ENCODE data around the gene AQP11.
"Not testable (repeated sequence)": the region's sequence is repeated elsewhere in the genome, so short reads cannot be mapped to it uniquely, and the experiment has no call there.

AQP11 gene, protein sequence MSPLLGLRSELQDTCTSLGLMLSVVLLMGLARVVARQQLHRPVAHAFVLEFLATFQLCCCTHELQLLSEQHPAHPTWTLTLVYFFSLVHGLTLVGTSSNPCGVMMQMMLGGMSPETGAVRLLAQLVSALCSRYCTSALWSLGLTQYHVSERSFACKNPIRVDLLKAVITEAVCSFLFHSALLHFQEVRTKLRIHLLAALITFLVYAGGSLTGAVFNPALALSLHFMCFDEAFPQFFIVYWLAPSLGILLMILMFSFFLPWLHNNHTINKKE

DNA sequence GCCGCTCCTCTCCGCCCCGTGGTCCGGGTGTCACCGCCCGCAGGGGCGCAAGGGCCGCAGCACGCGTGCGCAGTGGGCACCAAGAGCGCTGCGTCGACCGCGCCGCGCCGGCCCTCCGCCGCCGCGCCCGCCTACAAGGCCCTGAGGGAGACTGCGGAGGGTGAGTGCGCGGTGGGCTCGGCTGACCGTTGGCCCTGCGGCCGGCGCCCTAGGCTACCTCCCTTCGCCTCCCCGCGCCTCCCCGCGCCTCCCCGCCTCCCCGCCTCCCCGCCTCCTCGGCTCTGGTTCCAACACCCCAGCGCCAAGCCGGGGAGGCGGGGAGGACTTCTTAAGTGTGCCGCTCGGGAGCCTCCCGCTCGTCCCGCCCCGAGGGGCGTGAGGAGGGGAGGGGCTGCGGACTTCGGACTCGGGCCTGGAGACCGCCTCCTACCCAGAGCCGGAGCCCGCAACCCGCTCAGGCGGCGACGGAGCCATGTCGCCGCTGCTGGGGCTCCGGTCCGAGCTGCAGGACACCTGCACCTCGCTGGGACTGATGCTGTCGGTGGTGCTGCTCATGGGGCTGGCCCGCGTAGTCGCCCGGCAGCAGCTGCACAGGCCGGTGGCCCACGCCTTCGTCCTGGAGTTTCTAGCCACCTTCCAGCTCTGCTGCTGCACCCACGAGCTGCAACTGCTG lies at the start of gene AQP11:
Gene AQP11 (plus strand): TSS at position 433 of the 673 bp plus-strand sequence. CDS start 40 bp downstream, at position 473.
- DNase-seq: no peak

DNA sequence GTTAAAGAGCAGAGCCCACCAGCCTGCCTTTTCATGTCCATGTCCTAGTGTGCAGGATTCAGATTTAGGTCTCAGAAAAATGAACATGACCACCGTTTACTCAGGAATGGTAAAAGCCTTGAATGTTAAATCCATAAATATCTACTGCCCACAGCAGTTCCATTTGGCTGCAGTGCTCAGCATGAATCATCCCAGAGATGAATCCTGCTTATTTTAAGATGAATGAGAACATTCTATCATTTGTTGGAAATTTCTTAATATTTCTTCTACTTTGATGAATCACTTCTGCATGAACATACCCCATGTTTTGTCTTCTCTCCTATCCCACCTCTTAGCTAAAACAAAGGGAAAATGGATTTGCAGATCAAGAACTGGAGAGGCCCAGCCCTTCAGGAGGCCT lies 47.5 kb upstream of the AQP11 start:
- no peak for DNase-seq

DNA sequence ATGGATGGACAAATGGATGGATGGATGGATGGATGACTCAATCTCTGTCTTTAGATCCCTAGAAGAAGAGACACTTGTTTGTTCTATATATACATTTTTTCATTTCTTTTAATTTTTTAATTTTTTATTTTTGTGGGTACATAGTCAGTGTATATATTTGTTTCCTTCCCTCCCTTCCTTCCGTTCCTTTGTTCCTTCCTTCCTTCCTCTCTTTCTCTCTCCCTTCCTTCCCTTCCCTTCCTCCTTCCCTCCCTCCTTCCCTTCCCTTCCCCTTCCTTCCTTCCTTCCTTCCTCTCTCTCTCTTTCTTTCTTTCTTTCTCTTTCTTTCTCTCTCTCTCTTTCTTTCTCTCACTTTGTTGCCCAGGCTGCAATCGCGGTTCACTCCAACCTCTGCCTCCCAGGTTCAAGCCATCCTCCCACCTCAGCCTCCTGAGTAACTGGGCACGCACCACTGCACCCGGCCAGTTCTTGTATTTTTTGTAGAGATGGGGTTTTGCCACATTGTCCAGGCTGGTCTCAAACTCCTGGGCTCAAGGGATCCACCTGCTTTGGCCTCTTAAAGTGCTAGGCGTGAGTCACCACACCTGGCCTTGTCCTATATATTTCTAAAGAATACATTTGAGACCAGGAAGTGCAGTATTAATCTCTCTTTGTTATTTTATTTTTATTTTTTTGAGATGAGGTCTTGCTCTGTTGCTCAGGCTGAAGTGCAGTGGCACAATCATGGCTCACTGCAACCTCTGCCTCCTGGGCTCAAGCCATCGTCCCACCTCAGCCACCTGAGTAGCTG lies 42.5 kb upstream of the AQP11 start:
- DNase-seq: no peak

DNA sequence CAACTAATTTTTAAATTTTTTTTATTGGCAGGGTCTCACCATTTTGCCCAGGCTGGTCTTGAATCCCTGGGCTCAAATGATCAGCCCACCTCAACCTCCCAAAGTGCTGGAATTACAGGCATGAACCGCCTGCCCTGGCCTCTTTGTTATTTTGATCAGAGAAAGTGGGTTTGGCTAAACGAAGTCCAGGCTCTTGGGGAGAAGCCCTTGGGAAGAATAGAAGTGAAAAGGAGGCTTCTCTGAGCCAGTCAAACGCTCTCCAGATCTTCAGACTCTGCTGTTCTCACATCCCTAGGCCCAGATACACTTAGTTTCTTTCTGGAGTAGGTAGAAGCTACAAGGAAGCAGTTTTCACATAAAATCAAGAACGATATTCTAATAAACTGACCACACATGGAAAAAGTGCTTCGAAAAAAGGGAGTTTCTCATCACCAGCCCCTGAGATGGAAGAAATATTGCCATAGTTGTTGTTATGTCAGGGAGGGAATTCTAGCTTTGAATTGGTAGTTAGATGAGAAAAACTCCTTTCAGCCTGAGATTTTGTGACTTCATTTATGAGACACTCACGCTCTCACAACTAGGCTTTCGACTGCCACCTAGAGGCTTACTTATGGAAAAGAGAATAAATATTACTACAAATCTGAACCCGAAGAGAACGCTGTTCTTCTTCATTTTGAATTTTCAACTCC lies 41.7 kb upstream of the AQP11 start:
- DNase-seq: no peak

DNA sequence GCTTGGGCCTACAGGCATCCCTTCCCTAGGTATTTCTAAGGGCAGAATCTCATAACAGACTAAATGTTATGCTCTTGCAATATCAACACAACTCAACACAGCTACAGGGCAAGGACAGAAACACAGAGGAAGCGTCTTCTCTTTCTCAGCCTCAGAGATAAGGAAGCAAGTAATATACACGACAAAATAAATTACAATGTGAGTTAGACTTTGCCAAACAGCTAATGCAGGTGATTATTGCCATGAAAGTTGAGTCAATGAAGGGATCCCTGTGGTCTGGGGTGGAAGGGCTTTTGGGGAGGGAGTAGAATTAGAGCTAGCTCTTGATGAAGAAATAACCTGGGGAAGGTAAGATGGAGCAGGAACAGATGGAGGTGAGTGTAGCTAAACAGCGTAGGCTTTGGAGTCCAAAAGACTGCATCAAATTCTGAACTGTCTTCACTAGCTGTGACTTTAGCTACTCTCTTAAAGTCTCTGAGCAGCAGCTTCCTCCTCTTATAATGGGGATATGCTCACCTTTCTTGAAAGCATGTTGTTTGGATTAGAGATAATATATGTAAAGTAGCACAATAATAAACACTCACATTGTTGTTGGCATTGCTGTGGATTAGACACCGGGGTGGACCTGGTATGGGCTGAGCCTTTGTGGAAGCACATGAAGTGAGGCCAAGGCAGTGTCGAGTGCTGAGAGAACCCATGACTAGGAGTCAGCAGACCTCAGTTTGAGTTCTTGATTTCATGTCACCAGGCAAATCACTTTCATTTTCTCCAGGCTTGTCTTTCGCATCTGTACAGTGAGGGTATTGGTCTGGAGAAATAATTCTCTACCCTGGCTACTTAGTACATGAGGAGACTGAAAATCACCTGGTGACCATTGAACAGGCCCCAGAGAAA lies 41.0 kb upstream of the AQP11 start:
- DNase-seq: no peak

DNA sequence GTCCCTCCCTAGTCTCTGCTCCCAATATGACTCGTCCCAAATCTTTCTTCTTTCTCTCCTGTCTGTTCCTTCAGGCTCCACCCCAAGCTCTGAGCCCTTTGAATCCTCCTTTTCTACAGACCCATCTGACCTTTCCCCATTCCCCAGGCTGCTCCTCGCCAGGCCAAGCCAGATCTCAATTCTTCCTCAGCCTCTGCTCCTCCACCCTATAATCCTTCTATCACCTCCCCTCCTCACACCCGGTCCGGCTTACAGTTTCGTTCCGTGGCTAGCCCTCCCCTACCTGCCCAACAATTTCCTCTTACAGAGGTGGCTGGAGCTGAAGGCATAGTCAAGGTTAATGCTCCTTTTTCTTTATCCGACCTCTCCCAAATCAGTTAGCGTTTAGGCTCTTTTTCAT lies 38.3 kb upstream of the AQP11 start:
- not testable (repeated sequence) for DNase-seq

DNA sequence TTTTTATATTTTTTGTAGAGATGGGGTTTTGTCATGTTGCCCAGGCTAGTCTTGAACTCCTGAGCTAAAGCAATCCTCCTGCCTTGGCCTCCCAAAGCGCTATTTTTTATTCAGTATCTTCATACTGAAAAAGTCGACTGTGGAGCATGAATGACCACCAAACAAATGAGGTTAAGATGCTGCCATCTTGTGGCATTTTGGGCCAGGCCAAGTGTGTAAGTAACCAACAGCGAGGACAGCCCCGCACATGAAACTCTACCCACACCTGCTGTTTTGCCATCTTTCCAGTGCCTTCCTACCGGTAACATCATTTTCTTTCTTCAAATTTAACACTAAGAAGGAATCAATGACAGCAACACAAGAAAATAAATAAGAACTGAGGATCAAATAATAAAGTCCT lies 32.2 kb upstream of the AQP11 start:
- DNase-seq: no peak

DNA sequence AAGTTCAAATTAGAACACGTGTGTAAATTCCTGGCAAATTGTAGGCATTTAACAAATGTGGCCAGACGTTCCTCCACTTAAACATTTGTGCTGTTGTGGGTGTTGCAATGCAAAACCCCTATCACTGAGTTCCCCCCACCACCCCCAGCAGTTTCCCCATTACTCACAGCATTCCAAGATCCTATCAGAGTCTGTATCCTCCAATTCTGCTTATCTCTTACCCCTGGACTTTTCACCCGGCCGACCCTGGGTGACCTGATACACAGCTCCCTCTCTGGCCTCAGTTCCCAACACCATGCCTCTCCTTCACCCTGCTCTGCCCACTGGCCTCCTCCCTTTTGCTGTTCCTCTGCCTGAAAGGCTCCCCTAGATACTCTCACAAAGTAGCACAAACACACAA lies 31.4 kb upstream of the AQP11 start:
- no peak for DNase-seq

DNA sequence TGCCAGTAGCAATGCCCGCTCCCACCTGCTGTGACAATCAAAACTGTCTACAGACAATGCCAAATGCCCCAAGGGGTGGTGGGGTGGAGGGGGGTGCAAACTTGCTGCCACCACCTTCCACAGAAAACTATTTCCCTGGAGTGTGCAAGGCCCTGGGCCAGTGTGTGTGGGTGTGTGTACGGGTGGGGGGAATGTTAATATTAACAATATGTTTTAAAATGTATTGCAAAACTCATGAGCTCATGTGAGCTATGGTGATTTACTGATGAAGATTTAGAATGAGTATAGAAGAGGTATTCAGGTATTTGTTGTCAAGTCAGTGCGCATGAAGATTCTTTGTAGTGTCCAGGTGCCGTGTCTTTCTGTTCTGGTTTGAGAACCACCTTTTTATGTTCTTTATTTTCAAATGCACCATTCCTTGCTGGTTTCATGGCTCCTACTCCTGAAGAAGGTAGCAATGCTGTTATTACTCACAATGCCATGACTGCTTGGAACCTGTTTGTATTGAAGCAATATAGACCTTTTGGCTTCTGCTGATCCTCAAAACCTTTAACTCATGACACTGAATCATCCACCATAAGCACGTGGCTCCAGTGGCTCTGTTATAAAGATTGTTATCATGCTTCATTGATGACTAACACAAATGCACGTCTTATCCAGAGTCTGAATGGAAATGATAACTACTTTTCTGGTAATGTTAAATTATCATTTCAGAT lies 29.9 kb upstream of the AQP11 start:
- DNase-seq: no peak

DNA sequence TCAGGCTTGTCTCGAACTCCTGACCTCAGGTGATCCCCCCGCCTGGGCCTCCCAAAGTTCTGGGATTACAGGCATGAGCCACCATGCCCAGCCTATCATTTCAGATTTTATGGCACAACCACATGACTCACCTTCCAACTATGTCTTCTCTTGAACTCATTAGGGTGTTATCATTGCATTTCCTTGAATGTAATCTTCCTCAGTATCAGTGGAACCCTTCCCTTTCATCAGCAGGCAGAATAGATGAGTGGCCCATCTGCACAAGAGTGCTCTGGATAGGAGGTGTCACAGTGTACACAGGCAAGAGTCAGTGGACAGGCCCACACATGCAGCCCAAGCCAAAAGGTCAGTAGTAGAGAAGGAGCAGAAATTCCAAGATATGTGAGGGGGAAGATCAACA lies 29.1 kb upstream of the AQP11 start:
- DNase-seq: no peak

DNA sequence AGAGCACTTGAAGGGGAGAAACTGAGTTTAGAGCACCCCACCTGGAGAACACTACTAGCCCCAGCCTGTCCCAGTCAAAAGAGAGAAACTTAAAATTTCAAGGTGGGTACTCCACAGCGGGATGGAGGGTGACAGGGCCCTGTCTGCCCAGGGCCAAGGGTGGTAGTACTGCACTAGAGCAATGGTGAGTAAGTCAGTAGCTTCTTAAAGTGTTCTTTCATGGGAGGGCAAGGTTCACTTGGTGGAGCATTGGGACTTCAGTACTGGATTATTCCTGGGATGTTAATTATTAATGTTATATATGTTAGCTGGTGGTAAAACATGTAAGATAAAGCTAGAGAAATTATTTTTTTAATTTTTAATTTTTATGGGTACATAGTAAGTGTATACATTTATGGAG lies 28.5 kb upstream of the AQP11 start:
- no peak for DNase-seq

DNA sequence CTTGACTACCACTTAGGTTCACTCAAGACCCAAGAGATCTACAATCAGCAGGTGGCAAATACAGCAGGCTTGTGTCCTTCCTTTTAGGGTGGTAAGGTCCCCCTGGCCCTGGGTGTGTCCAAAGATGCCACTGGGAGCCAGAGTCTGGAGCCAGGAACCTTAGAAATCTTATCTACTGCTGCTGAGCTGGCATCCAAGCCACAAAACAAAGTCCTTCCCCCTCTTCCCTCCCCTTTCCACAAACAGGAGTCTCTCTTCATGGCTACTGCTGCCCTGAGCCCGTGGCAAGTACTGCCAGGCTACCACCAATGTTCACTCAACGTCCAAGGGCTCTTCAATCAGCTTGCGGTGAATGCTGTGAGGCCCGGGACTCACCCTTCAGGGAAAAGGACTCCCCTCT lies 21.4 kb upstream of the AQP11 start:
- no peak for DNase-seq

DNA sequence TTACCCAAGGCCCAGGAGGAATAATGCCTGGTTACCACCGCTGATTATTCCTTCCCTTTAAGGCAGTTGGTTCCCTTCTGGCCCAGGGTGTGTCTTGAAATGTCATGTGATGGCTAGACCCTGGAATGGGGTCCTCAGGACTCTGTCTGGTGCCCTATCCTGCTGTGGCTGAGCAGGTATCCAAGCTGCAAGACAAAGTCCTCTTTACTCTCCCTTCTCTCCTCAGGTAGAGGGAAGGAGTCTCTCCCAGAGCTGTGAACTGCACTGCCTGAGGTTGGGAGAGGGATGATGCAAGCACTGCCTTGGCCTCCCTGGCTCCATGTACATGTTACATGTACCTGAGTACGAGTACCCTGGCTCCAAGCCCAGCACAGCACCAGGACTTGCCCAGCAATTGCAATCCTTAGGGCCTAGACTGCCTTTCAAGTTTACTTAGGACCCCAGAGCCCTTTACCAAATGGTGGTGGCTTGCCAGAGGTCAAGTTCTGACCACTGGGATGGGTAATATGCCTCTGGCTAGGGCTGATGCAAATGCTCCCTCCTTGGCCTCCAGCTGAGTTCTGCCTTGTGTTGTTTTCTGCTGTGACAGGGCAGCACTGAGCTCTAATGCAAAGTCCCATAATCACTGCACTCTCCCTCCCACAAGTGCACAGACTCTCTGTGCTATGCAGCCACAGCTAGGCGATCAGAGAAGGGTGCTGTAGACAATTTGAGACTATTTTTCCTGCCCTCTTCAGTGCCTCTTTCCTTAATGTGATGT lies 20.7 kb upstream of the AQP11 start:
- DNase-seq: no peak

DNA sequence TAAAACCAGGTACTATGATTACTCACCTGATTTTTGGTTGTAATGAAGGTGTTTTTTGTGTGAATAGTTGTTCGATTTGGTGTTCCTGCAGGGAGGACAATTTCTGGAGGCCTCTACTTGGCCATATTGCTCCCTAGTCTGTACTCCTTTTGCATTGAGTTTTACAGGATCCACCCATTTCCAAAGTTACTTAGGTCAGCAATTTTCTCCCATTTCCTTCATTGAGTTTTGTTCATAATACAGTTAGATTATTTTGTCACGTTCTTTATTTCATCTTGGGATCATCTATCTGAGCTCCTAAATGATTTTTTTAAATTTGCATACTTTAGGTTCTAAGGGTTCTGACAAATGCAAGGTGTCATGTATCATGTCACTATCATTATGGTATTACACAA lies 20.1 kb upstream of the AQP11 start:
- no peak for DNase-seq

DNA sequence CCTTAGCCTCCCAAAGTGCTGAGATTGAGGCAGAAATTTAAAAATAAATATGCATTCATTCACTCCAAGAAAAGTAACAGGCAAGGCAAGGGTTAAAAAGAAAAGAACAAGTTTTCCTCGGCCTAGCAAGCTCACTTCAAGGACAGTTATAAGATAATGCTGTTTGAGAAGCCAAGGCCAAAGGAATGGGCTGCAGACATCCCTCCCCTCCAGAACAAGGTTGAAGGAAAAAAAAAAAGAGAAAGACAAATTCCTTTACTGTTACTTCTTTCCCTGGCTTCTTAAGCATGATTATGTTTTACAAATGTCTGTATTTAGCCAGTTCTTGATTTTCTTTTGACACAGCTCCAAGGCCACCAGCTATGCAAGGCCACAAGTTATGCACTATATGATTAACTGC lies 18.9 kb upstream of the AQP11 start:
- not testable (repeated sequence) for DNase-seq

DNA sequence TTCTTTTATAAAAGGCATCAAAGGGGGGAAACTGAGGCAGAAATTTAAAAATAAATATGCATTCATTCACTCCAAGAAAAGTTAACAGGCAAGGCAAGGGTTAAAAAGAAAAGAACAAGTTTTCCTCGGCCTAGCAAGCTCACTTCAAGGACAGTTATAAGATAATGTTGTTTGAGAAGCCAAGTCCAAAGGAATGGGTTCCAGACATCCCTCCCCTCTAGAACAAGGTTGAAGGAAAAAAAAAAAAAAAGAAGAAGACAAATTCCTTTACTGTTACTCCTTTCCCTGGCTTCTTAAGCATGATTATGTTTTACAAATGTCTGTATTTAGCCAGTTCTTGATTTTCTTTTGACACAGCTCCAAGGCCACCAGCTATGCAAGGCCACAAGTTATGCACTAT lies 14.3 kb upstream of the AQP11 start:
- not testable (repeated sequence) for DNase-seq

DNA sequence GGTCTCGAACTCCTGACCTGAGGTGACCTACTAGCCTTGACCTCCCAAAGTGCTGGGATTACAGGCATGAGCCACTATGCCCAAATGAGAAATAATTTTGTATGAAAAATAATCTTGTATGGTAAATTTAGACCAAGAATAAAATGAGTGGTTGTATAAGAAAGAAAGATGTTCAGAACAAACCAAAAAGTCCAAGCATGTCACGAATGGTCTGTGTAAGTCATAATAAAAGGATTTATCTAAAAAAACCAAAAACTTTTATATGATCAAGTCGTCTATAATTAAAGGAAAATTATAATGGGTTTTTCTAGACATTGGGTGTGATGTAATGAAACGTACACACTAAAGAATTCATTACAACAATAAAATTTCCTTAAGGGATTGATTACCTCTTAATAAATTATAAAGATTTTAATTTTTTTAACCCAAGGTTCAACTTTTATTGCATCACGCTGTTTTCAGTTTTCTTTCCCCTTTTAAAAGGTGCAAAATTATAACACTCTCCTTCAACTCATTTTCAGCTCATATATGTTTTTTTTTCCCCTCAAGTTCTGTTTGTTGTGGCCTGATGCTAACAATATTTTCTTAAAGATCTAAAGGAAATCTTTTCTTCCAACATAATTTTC lies 8.9 kb upstream of the AQP11 start:
- no peak for DNase-seq

DNA sequence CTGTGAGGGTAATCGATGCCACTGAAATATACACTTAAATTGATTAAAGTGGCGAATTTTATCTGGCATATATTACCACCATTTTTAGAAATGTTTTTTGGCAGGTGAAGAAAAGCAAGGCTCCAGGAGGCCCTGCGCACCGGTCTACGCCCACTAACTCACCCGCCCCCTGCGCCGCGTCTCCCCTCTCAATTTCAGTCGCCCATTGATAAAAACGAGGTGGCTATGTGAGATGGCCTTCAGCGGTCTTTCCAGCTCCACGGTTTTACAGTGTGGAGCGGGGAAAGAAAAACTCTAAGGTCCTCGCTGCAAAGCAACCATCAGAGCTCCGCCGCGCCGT lies 602 bp upstream of the AQP11 start:
- no peak for DNase-seq

DNA sequence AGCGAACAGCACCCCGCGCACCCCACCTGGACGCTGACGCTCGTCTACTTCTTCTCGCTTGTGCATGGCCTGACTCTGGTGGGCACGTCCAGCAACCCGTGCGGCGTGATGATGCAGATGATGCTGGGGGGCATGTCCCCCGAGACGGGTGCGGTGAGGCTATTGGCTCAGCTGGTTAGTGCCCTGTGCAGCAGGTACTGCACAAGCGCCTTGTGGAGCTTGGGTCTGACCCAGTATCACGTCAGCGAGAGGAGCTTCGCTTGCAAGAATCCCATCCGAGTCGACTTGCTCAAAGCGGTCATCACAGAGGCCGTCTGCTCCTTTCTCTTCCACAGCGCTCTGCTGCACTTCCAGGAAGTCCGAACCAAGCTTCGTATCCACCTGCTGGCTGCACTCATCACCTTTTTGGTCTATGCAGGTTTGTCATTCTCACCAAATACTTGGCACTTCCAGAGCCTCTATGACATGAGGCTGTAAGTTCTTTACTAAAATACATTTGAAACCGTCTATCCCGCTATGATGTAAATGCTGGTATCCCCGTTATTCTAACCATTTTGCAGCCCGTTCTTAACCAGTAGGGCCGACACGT lies 535 bp downstream of the AQP11 start:
- DNase-seq: no peak

DNA sequence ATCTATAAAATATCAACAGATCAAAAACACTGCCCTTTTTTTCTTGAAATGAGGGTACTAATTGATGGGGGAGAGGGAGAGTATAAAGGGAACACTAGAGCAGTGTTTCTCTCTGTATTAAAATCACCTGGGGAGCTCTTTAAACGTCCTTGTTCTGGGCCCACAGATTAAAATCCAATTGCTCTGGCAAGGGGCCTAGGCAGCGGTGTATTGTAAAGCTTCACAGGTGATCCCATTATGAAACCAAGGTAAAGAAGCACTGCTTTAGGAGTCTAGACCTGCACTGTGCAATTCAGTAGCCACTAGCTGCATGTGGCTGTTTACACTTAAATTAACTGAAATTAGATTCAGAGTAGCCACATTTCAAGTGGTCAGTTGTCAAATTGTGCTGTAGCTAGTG lies 3.0 kb downstream of the AQP11 start:
- DNase-seq: no peak

Measured in cortex of kidney (tissue), 1 donor.